Measurements from ENCODE around the gene PCNT. TPM values are rescaled to one million over a fixed set of nuclear protein-coding genes. Genes with fewer than 3 reads are reported as not detected.

PCNT gene
- total and polyA plus RNA-seq, 2 of the 4 experiments (the other 2 are of a cell fraction) = 10.0 to 19.4 TPM

DNA sequence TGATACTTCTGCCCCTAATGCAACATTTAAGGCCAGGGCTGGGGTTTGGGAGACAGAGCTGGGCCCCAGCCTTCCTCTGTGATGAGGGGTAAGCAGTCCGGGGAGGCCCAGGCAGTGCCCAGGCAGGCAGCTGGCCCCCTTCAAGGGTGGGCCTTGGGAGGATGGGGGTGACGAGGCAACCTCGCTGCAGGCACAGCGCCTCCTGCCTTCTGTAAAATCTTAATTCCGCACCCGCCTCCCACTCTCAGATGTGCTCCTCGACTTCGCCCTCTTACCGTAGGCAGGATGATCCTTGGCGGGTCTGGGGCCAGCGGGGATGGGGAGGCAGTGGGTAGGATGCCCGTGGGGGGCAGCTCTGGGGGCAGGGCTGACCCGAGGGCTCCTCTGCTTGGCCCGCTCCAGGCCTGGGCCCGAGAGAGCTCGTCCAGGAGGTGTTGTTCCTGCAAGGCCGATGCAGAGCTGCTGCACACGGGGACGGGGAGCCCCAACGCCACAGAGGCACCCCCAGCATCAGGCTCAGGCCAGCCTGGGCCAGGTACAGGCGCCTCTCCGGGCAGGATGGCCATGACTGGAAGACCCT is 9.4 kb upstream of the PCNT start:
- Histone ChIP-seq H4K91ac (ENCODE audit: insufficient read depth, low read depth, low read length) (no peak overlapping the region), H3K4me2 (ENCODE audit: low read depth, low read length) (no peak overlapping the region), H3K27ac (ENCODE audit: insufficient read depth, low read length) (no peak overlapping the region), H3K4me3 (ENCODE audit: insufficient read depth, low read depth, low read length) (no peak overlapping the region), H4K8ac (ENCODE audit: low read depth in 2 of 2, low read length in 2 of 2) (no peak overlapping the region), H3K56ac (ENCODE audit: extremely low read depth, insufficient read depth, low read length) (no peak overlapping the region), H3K4ac (ENCODE audit: low read depth, low read length) (no peak overlapping the region), H3K23ac (ENCODE audit: low read depth, low read length) (no peak overlapping the region), H2AFZ (replicated peaks; ENCODE audit: low read length, poor library complexity) (no peak overlapping the region), H3K9me1 (ENCODE audit: insufficient read depth, low read length) (peaks cover 6% of the 10 kb centered on the region; the same call in 1 of the 2 replicates), H3K36me3 (ENCODE audit: control insufficient read depth, insufficient read depth, low read length) (peaks cover 15% of the 10 kb centered on the region), H3K9me3 (ENCODE audit: control insufficient read depth, insufficient read depth, low read length) (no peaks in the 10 kb centered on the region), H2BK15ac (ENCODE audit: low read depth, low read length) (no peak overlapping the region), H3K18ac (ENCODE audit: low read depth, low read length) (no peak overlapping the region), H2AK5ac (ENCODE audit: low read depth, low read length) (no peak overlapping the region), H2AK9ac (replicated peaks; ENCODE audit: low read depth, low read length, poor library complexity) (no peak overlapping the region), H3K9ac (ENCODE audit: low read depth, low read length) (no peak overlapping the region), H2BK5ac (ENCODE audit: low read depth, low read length, poor library complexity, severe bottlenecking) (no peak overlapping the region), H3K4me1 (ENCODE audit: control insufficient read depth, insufficient read depth, low read length) (no peaks in the 10 kb centered on the region), H3K14ac (replicated peaks; ENCODE audit: low read depth, low read length) (no peak overlapping the region), H2BK20ac (ENCODE audit: low read depth, low read length) (no peak overlapping the region), H3K27me3 (ENCODE audit: control insufficient read depth, insufficient read depth, low read length) (no peaks in the 10 kb centered on the region), H3K79me1 (ENCODE audit: low read depth in 1 of 2, low read length in 2 of 2) (peaks cover 9 to 42% of the 10 kb centered on the region in 2 experiments), H4K20me1 (ENCODE audit: insufficient read depth, low read length) (no peaks in the 10 kb centered on the region; the same call in 1 of the 2 replicates), H4K5ac (ENCODE audit: low read depth, low read length) (no peak overlapping the region), H2BK120ac (ENCODE audit: low read depth, low read length) (no peak overlapping the region)
- CTCF ChIA-PET = no interaction called here
- POLR2A ChIA-PET (ENCODE audit: unreplicated experiment) = no interaction called here
- dilution Hi-C loops (cut with HindIII; ENCODE audit: low sequenced_read_pairs, unreplicated experiment) (no loop called here), intact Hi-C loops (cut with micrococcal nuclease) (no loop called here), in situ Hi-C loops (cut with MboI; ENCODE audit: low sequenced_read_pairs) (no loop called here)
- 91% methylated on average over 14 of the region's 22 CpGs; no CpG with 5 or more reads in 1 of the 2 experiments for WGBS, 2 experiments (ENCODE audit: extremely low coverage in 2 of 2, insufficient read length in 1 of 2)
- DNase-seq = no peak
- no peak for ATAC-seq (ENCODE audit: low read depth)
- no TSS peak for BruUV-seq (replicated peaks)
- TF ChIP-seq CEBPB (IDR thresholded peaks at IDR 0.05; ENCODE audit: low read depth, low read length) (no peak), POLR2A (IDR thresholded peaks at IDR 0.05; ENCODE audit: low read depth, low read length) (no peak), SMC3 (IDR thresholded peaks at IDR 0.05; ENCODE audit: low read depth, low read length) (no peak), MXI1 (IDR thresholded peaks at IDR 0.05; ENCODE audit: borderline replicate concordance, low read depth, low read length) (no peak), RAD21 (IDR thresholded peaks at IDR 0.05; ENCODE audit: low read length) (no peak), MAFK (IDR thresholded peaks at IDR 0.05; ENCODE audit: low read depth, low read length) (no peak), MAZ (IDR thresholded peaks at IDR 0.05; ENCODE audit: borderline replicate concordance, low read depth, low read length) (no peak), RCOR1 (IDR thresholded peaks at IDR 0.05; ENCODE audit: insufficient replicate concordance, low read length) (no peak), FOS (IDR thresholded peaks at IDR 0.05; ENCODE audit: low read depth, low read length) (no peak), NFE2L2 (IDR thresholded peaks at IDR 0.05; ENCODE audit: low read depth, low read length) (no peak), BHLHE40 (IDR thresholded peaks at IDR 0.05; ENCODE audit: low read depth, low read length) (no peak), CHD1 (IDR thresholded peaks at IDR 0.05; ENCODE audit: low read depth, low read length) (no peak), RFX5 (IDR thresholded peaks at IDR 0.05; ENCODE audit: low read depth, low read length) (no peak)
- TF ChIP-seq, protein P1, sequence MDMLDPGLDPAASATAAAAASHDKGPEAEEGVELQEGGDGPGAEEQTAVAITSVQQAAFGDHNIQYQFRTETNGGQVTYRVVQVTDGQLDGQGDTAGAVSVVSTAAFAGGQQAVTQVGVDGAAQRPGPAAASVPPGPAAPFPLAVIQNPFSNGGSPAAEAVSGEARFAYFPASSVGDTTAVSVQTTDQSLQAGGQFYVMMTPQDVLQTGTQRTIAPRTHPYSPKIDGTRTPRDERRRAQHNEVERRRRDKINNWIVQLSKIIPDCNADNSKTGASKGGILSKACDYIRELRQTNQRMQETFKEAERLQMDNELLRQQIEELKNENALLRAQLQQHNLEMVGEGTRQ (IDR thresholded peaks at IDR 0.05; ENCODE audit: low read depth, low read length) = no peak
- TF ChIP-seq, protein P2, sequence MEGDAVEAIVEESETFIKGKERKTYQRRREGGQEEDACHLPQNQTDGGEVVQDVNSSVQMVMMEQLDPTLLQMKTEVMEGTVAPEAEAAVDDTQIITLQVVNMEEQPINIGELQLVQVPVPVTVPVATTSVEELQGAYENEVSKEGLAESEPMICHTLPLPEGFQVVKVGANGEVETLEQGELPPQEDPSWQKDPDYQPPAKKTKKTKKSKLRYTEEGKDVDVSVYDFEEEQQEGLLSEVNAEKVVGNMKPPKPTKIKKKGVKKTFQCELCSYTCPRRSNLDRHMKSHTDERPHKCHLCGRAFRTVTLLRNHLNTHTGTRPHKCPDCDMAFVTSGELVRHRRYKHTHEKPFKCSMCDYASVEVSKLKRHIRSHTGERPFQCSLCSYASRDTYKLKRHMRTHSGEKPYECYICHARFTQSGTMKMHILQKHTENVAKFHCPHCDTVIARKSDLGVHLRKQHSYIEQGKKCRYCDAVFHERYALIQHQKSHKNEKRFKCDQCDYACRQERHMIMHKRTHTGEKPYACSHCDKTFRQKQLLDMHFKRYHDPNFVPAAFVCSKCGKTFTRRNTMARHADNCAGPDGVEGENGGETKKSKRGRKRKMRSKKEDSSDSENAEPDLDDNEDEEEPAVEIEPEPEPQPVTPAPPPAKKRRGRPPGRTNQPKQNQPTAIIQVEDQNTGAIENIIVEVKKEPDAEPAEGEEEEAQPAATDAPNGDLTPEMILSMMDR (conservative IDR thresholded peaks at IDR 0.05; ENCODE audit: low read depth, low read length) = no peak
- TF ChIP-seq, protein P3, sequence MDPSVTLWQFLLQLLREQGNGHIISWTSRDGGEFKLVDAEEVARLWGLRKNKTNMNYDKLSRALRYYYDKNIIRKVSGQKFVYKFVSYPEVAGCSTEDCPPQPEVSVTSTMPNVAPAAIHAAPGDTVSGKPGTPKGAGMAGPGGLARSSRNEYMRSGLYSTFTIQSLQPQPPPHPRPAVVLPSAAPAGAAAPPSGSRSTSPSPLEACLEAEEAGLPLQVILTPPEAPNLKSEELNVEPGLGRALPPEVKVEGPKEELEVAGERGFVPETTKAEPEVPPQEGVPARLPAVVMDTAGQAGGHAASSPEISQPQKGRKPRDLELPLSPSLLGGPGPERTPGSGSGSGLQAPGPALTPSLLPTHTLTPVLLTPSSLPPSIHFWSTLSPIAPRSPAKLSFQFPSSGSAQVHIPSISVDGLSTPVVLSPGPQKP (IDR thresholded peaks at IDR 0.05; ENCODE audit: borderline replicate concordance, low read depth, low read length) = no peak
